Neural cell (in vitro differentiated cells): ENCODE data around the gene P3H3. TPM values are rescaled to one million over a fixed set of nuclear protein-coding genes. Genes with fewer than 3 reads are reported as not detected.
"Not testable (repeated sequence)": the region's sequence is repeated elsewhere in the genome, so short reads cannot be mapped to it uniquely, and the experiment has no call there.

Source experiments
- H2AFZ ChIP-seq: fragments of 200-600, 300-800 bp; sonication (generic), shearing (Covaris generic); 2 replicates; pipeline ENCODE4 v1.6.0; 2014; ENCODE audit warnings: low read depth, mild to moderate bottlenecking, antibody characterized with exemption, low read length, moderate library complexity
- H3F3A ChIP-seq: fragments of 200-600 bp; shearing (Covaris generic); 2 replicates; pipeline ENCODE4 v1.6.1; 2016; ENCODE audit warnings: mild to moderate bottlenecking, moderate library complexity, mixed read lengths, antibody characterized with exemption, low read length; ENCODE audit not compliant: insufficient read depth, poor library complexity, severe bottlenecking
- H3K27ac ChIP-seq: fragments of 200-600, 300-800 bp; sonication (generic), shearing (Covaris generic); 2 replicates; pipeline ENCODE4 v1.5.1; 2014; ENCODE audit warnings: mild to moderate bottlenecking, low read length, moderate library complexity
- H3K27me3 ChIP-seq: fragments of 300-800, 200-600 bp; sonication (generic), shearing (Covaris generic); 2 replicates; pipeline ENCODE4 v1.6.0; 2014; ENCODE audit warnings: mild to moderate bottlenecking, low read depth, low read length, moderate library complexity; ENCODE audit not compliant: insufficient read depth
- H3K36me3 ChIP-seq: fragments of 300-800, 200-600 bp; sonication (generic), shearing (Covaris generic); 2 replicates; pipeline ENCODE4 v1.5.1; 2014; ENCODE audit warnings: mild to moderate bottlenecking, antibody characterized with exemption, low read length, moderate library complexity; ENCODE audit not compliant: insufficient read depth
- H3K4me2 ChIP-seq: fragments of 300-800, 200-600 bp; sonication (generic), shearing (Covaris generic); 2 replicates; pipeline ENCODE4 v1.6.0; 2014; ENCODE audit warnings: mild to moderate bottlenecking, low read length
- H3K4me3 ChIP-seq: fragments of 300-800, 200-600 bp; sonication (generic), shearing (Covaris generic); 2 replicates; pipeline ENCODE4 v1.5.1; 2014; ENCODE audit warnings: mild to moderate bottlenecking, low read length, moderate library complexity
- H3K79me2 ChIP-seq: fragments of 200-600 bp; shearing (Covaris generic); replicated peaks from 2 replicates; pipeline ENCODE4 v1.6.0; 2014; ENCODE audit warnings: mild to moderate bottlenecking, low read length, moderate library complexity; ENCODE audit not compliant: insufficient read depth
- H3K9ac ChIP-seq: fragments of 300-800, 200-600 bp; sonication (generic), shearing (Covaris generic); 2 replicates; pipeline ENCODE4 v1.6.1; 2016; ENCODE audit warnings: mild to moderate bottlenecking, low read length, mixed read lengths
- H3K9me2 ChIP-seq: fragments of 200-600 bp; shearing (Covaris generic); 2 replicates; pipeline ENCODE4 v1.6.1; 2016; ENCODE audit warnings: mild to moderate bottlenecking, low read length, mixed read lengths; ENCODE audit not compliant: insufficient read depth
- H3K9me3 ChIP-seq: fragments of 200-600, 300-800 bp; sonication (generic), shearing (Covaris generic); 2 replicates; pipeline ENCODE4 v1.6.1; 2016; ENCODE audit warnings: mild to moderate bottlenecking, mixed run types, low read length, moderate library complexity, mixed read lengths
- H4K20me1 ChIP-seq: fragments of 200-600 bp; shearing (Covaris generic); 2 replicates; pipeline ENCODE4 v1.6.1; 2016; ENCODE audit warnings: mild to moderate bottlenecking, mixed run types; ENCODE audit not compliant: insufficient read depth
- CTCF ChIP-seq: fragments of 450-650 bp; IDR thresholded peaks from 2 replicates; pipeline ENCODE4 v1.5.1; 2014; ENCODE audit warnings: antibody characterized with exemption, mild to moderate bottlenecking, moderate library complexity; ENCODE audit not compliant: poor library complexity, severe bottlenecking
- EP300 ChIP-seq: fragments of 450-650 bp; conservative IDR thresholded peaks from 2 replicates; pipeline ENCODE4 v1.6.1; 2014; ENCODE audit warnings: antibody characterized with exemption, mild to moderate bottlenecking, moderate library complexity; ENCODE audit not compliant: poor library complexity, severe bottlenecking
- MXI1 ChIP-seq: fragments of 450-650 bp; conservative IDR thresholded peaks from 2 replicates; pipeline ENCODE4 v1.6.1; 2014; ENCODE audit warnings: antibody characterized with exemption, mild to moderate bottlenecking; ENCODE audit not compliant: poor library complexity, severe bottlenecking
- RAD21 ChIP-seq: fragments of 450-650 bp; conservative IDR thresholded peaks from 2 replicates; pipeline ENCODE4 v1.6.1; 2014; ENCODE audit warnings: antibody characterized with exemption, mild to moderate bottlenecking, moderate library complexity
- REST ChIP-seq: IDR thresholded peaks from 2 replicates; pipeline ENCODE4 v1.6.1; 2012; ENCODE audit warnings: borderline replicate concordance
- SMC3 ChIP-seq: fragments of 450-650 bp; conservative IDR thresholded peaks from 2 replicates; pipeline ENCODE4 v1.6.1; 2014; ENCODE audit warnings: antibody characterized with exemption, mild to moderate bottlenecking, moderate library complexity; ENCODE audit not compliant: poor library complexity
- polyA plus RNA-seq: library from polyadenylated mRNA; depleted of rRNA; stranded (reverse); fragments of >200 nt; gene quantifications from 2 replicates; pipeline ENCODE4 v1.2.3, GENCODE V29; 2014

P3H3 gene
- polyA plus RNA-seq, 1 donor from 2014 or later = 58.9 TPM

GRCh38 chr12:6868211-6869048, 40.2 kb downstream of the P3H3 start:
- H3K27me3 ChIP-seq = no peaks in the 10 kb centered on the region
- no peaks in the 10 kb centered on the region for H3K36me3 ChIP-seq
- H3K9me2 ChIP-seq = no peaks in the 10 kb centered on the region
- no peak for TF ChIP-seq RAD21
- TF ChIP-seq MXI1 = peak; percentile 45
- peak; percentile 16 for TF ChIP-seq REST
- peak overlapping the region; percentile 67 for H3K27ac ChIP-seq
- H3K9me3 ChIP-seq = no peaks in the 10 kb centered on the region
- peak overlapping the region; percentile 83 for H3K4me3 ChIP-seq
- peak overlapping the region; percentile 89 for H3K4me2 ChIP-seq
- peaks cover 3% of the 10 kb centered on the region for H3F3A ChIP-seq
- peak overlapping the region; percentile 68 for H2AFZ ChIP-seq
- peak overlapping the region; percentile 74 for H3K9ac ChIP-seq
- no peaks in the 10 kb centered on the region for H4K20me1 ChIP-seq
- H3K79me2 ChIP-seq = no peaks in the 10 kb centered on the region

GRCh38 chr12:6869049-6870021, 41.1 kb downstream of the P3H3 start:
- H3K27ac ChIP-seq = peak overlapping the region; percentile 42
- peak overlapping the region; percentile 32 for H3K9ac ChIP-seq

GRCh38 chr12:6870304-6870703, 42.1 kb downstream of the P3H3 start:
- not testable (repeated sequence) for H3K27ac ChIP-seq, H3K9me2 ChIP-seq, H3K4me2 ChIP-seq, H3F3A ChIP-seq, H3K9me3 ChIP-seq, H2AFZ ChIP-seq, H3K27me3 ChIP-seq, H3K79me2 ChIP-seq, H3K4me3 ChIP-seq, H3K9ac ChIP-seq, H4K20me1 ChIP-seq, H3K36me3 ChIP-seq

More at GRCh38 chr12:6869049-6870021, 41.1 kb downstream of the P3H3 start:
- Histone ChIP-seq H2AFZ (no peak overlapping the region), H3K79me2 (no peaks in the 10 kb centered on the region), H3K27me3 (no peaks in the 10 kb centered on the region), H3K9me2 (no peaks in the 10 kb centered on the region), H3F3A (peaks cover 3% of the 10 kb centered on the region), H3K9me3 (no peaks in the 10 kb centered on the region), H3K4me2 (peak overlapping the region; percentile 89), H3K36me3 (no peaks in the 10 kb centered on the region), H4K20me1 (no peaks in the 10 kb centered on the region), H3K4me3 (peak overlapping the region; percentile 83)
- TF ChIP-seq EP300 (no peak), CTCF (peak; percentile 94), SMC3 (peak; percentile 78), RAD21 (peak; percentile 90)
